Activated CD8-positive, alpha-beta T cell treated with anti-CD3 and anti-CD28 coated beads, Interleukin-2, amount 10 ng/mL, durations not matched to agents 7 days and 5 days (primary cell): ENCODE data around the gene CFAP92. TPM values are rescaled to one million over a fixed set of nuclear protein-coding genes. Genes with fewer than 3 reads are reported as not detected.
A peak's percentile ranks its signal among the peaks of the same experiment; 100 is the strongest.

Experiments used
- ATAC-seq: fragments of 150-1000 bp; cut with Tn5 transposase; one replicate; pipeline ENCODE4 v1.10.0; 2021; ENCODE audit warnings: moderate library complexity
- CTCF ChIA-PET: fragments of 350-600 bp; sonication (Branson Sonifier 250); formaldehyde crosslinking; loops from one replicate; lab custom pipeline; 2021; ENCODE audit warnings: antibody characterized with exemption; lab: Charles Lee
- POLR2A ChIA-PET: fragments of 350-600 bp; sonication (Branson Sonifier 250); formaldehyde crosslinking; loops from one replicate; lab custom pipeline; 2021; ENCODE audit warnings: antibody characterized with exemption; lab: Charles Lee
- DNase-seq: peaks from one replicate; pipeline ENCODE4 v3.0.0-alpha.2; 2020
- H3K27ac Mint-ChIP-seq: one replicate; pipeline ENCODE4 v1.8.0; 2021; ENCODE audit warnings: mild to moderate bottlenecking, mixed read lengths
- H3K27me3 Mint-ChIP-seq: one replicate; pipeline ENCODE4 v1.8.0; 2021; ENCODE audit warnings: low read depth, mixed read lengths
- H3K36me3 Mint-ChIP-seq: one replicate; pipeline ENCODE4 v1.8.0; 2021; ENCODE audit warnings: low read depth, mixed read lengths
- H3K4me1 Mint-ChIP-seq: one replicate; pipeline ENCODE4 v1.8.0; 2021; ENCODE audit warnings: low read depth, mixed read lengths
- H3K4me3 Mint-ChIP-seq: one replicate; pipeline ENCODE4 v1.8.0; 2021; ENCODE audit warnings: mild to moderate bottlenecking, mixed read lengths
- H3K9me3 Mint-ChIP-seq: one replicate; pipeline ENCODE4 v1.8.0; 2022; ENCODE audit warnings: mixed read lengths; ENCODE audit not compliant: insufficient read depth
- total RNA-seq, 2 experiments: library from RNA; stranded (reverse); gene quantifications; one replicate each; pipeline ENCODE4 v1.2.3, GENCODE V29; 2021

The CFAP92 gene
- total RNA-seq, 2 experiments from 2014 or later, result 0.18 to 0.26 TPM

DNA sequence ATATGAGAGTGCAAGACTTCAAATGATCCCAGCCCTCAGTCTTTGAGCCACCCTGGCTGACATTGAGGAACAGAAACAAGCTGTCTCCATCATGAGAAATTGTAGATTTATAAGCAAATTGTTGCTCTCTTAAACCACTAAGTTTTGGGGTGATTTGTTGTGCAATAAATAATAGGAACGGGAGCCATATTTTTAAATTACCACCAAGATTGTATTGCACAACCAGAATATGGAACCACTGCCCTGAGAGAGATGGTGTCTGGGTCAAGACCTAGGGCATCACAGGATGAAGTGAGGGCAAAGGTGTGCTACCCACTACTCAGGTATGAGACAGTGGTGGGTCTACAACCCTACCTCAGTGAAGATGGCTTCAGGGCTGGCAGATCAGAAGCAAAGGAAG, 2.3 kb upstream of the CFAP92 start:
- POLR2A ChIA-PET, result interaction anchor here (0.6 to 3.0 kb wide), 2 partner anchors 20 to 125 kb away, joined by 6 to 8 read pairs; partner anchors contain the start of gene RAB43
- Mint-ChIP-seq H3K4me3 (no peak overlapping the region), H3K27ac (no peak overlapping the region), H3K4me1 (peaks cover 37% of the 10 kb centered on the region), H3K9me3 (no peaks in the 10 kb centered on the region), H3K27me3 (peaks cover 30% of the 10 kb centered on the region), H3K36me3 (no peaks in the 10 kb centered on the region)
- no peak for ATAC-seq
- no peak for DNase-seq
- CTCF ChIA-PET, result interaction anchor here (1.1 to 4.6 kb wide), 5 partner anchors 14 to 57 kb away, joined by 3 to 36 read pairs (median 6); no protein-coding TSS in a partner anchor

- CTCF ChIA-PET, result interaction anchor here (1.1 to 4.6 kb wide), 6 partner anchors 9 to 58 kb away, joined by 3 to 36 read pairs (median 10); no protein-coding TSS in a partner anchor
- no peak for ATAC-seq
Measured at GRCh38 chr3:128995737-128996136, 1.9 kb upstream of the CFAP92 start.

GRCh38 chr3:128994581-128995546, 988 bp upstream of the CFAP92 start:
- Mint-ChIP-seq H3K27me3 (peaks cover 18% of the 10 kb centered on the region), H3K36me3 (no peaks in the 10 kb centered on the region), H3K4me3 (peak overlapping the region; percentile 65), H3K9me3 (no peaks in the 10 kb centered on the region), H3K27ac (peak overlapping the region; percentile 24), H3K4me1 (peaks cover 35% of the 10 kb centered on the region)
- ChIA-PET POLR2A (interaction anchor here (0.8 to 3.0 kb wide), 4 partner anchors 10 to 126 kb away, joined by 3 to 8 read pairs (median 6); no protein-coding TSS in a partner anchor), CTCF (interaction anchor here (1.0 to 4.6 kb wide), 8 partner anchors 10 to 251 kb away, joined by 3 to 36 read pairs (median 10); no protein-coding TSS in a partner anchor)
- no peak for DNase-seq
- no peak for ATAC-seq

More at GRCh38 chr3:128995737-128996136, 1.9 kb upstream of the CFAP92 start:
- H3K4me3 Mint-ChIP-seq, result no peak overlapping the region
- no peak for DNase-seq
- POLR2A ChIA-PET, result interaction anchor here (3.0 kb wide), 1 partner anchor 20 kb away, joined by 8 read pairs; no protein-coding TSS in a partner anchor
- no peak overlapping the region for H3K27ac Mint-ChIP-seq
- H3K4me1 Mint-ChIP-seq, result peaks cover 35% of the 10 kb centered on the region
- H3K36me3 Mint-ChIP-seq, result no peaks in the 10 kb centered on the region
- no peaks in the 10 kb centered on the region for H3K9me3 Mint-ChIP-seq
- peaks cover 27% of the 10 kb centered on the region for H3K27me3 Mint-ChIP-seq

DNA sequence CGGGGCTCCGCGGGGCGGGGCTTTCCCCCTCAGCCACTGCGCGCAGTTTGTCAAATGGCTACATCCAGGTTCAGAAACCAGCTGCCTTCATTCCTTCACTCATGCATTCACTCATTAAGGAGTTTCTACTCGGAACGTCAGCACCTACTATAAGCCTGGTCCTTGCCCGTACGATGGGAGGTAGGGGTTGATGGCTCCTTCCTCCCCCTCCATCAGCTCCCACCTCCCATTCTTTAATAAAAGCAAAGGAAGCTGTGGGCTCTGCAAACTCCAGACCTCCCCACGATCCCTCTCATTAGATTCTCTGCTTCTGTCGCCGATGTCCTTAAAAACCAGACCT, 267 bp upstream of the CFAP92 start:
- H3K4me3 Mint-ChIP-seq, result peak overlapping the region; percentile 65
- ATAC-seq (no peak), DNase-seq (no peak)
- H3K36me3 Mint-ChIP-seq, result no peaks in the 10 kb centered on the region
- H3K27ac Mint-ChIP-seq, result peak overlapping the region; percentile 24
- CTCF ChIA-PET, result interaction anchor here (1.0 to 4.6 kb wide), 8 partner anchors 10 to 252 kb away, joined by 3 to 36 read pairs (median 10); no protein-coding TSS in a partner anchor
- POLR2A ChIA-PET, result interaction anchor here (0.8 to 1.7 kb wide), 3 partner anchors 11 to 126 kb away, joined by 3 to 8 read pairs (median 3); no protein-coding TSS in a partner anchor
- H3K9me3 Mint-ChIP-seq, result no peaks in the 10 kb centered on the region
- H3K27me3 Mint-ChIP-seq, result peaks cover 14% of the 10 kb centered on the region
- peaks cover 34% of the 10 kb centered on the region for H3K4me1 Mint-ChIP-seq

DNA sequence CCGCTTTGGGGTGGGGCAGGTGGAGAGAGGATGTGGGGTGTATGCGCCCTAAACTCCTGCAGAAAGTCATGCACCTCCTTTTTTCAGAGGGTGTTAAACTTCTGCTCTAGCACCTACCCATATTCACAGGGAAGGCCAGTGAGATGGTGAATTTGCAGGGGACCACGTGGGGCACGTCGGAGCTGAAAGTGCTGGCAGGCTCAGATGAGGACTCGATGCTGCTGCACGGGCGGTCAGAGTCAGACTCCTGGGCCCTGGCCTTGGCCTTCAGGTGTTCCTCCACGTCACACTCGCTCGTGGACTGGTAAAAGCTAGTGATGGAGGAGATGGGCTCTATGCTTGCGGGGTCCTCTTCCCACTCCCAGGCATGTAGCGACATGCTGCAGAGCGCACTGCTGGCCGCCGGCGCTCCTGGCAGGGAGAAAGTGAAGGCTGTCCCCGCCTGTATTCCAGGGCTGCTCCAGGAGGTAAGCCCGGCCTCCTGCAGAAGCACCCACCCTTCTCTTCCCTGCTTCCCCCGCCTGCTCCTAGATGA, 883 bp downstream of the CFAP92 start:
- CTCF ChIA-PET, result interaction anchor here (1.2 to 4.6 kb wide), 5 partner anchors 11 to 253 kb away, joined by 3 to 31 read pairs (median 5); no protein-coding TSS in a partner anchor
- H3K27ac Mint-ChIP-seq, result no peak overlapping the region
- POLR2A ChIA-PET, result interaction anchor here (0.8 to 1.7 kb wide), 3 partner anchors 19 to 136 kb away, joined by 3 to 8 read pairs (median 3); no protein-coding TSS in a partner anchor
- no peak for DNase-seq
- no peak for ATAC-seq
- peaks cover 8% of the 10 kb centered on the region for H3K27me3 Mint-ChIP-seq
- no peak overlapping the region for H3K4me3 Mint-ChIP-seq
- H3K9me3 Mint-ChIP-seq, result no peaks in the 10 kb centered on the region
- peaks cover 27% of the 10 kb centered on the region for H3K4me1 Mint-ChIP-seq
- no peaks in the 10 kb centered on the region for H3K36me3 Mint-ChIP-seq

- ATAC-seq, result no peak
- Mint-ChIP-seq H3K27ac (no peak overlapping the region), H3K36me3 (no peaks in the 10 kb centered on the region), H3K27me3 (peaks cover 3% of the 10 kb centered on the region), H3K4me1 (peaks cover 27% of the 10 kb centered on the region), H3K4me3 (no peak overlapping the region), H3K9me3 (no peaks in the 10 kb centered on the region)
- no peak for DNase-seq
- ChIA-PET CTCF (interaction anchor here (1.2 kb wide), 1 partner anchor 62 kb away, joined by 3 read pairs; no protein-coding TSS in a partner anchor), POLR2A (no interaction called here)
Measured at GRCh38 chr3:128991355-128991895, 2.5 kb downstream of the CFAP92 start.

DNA sequence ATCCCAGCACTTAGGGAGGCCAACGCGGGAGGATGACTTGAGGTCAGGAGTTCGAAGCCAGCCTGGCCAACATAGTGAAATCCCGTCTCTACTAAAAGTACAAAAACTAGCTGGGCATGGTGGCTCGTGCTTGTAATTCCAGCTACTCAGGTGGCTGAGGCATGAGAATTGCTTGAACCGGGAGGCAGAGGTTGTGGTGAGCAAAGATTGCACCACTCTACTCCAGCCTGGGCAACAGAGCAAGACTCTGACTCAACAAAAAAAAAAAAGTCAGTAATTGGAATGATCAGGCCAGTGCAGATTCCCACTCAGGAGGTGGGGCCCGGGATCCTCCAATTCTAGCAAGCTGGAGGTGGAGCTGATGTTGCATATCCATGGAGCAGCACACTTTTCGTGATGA, 5.6 kb downstream of the CFAP92 start:
- H3K9me3 Mint-ChIP-seq, result no peaks in the 10 kb centered on the region

GRCh38 chr3:128987302-128988100, 6.4 kb downstream of the CFAP92 start:
- DNase-seq (no peak), ATAC-seq (no peak)
- Mint-ChIP-seq H3K36me3 (no peaks in the 10 kb centered on the region), H3K27ac (no peak overlapping the region), H3K4me1 (no peaks in the 10 kb centered on the region), H3K27me3 (peaks cover 6% of the 10 kb centered on the region), H3K9me3 (no peaks in the 10 kb centered on the region), H3K4me3 (no peak overlapping the region)
- ChIA-PET POLR2A (no interaction called here), CTCF (interaction anchor here (3.2 kb wide), 1 partner anchor 17 kb away, joined by 13 read pairs; no protein-coding TSS in a partner anchor)

More for the DNA sequence above, 5.6 kb downstream of the CFAP92 start:
- Mint-ChIP-seq H3K36me3 (no peaks in the 10 kb centered on the region), H3K27ac (no peak overlapping the region), H3K4me3 (no peak overlapping the region), H3K4me1 (peaks cover under 1% of the 10 kb centered on the region), H3K27me3 (peaks cover 6% of the 10 kb centered on the region)
- CTCF ChIA-PET, result interaction anchor here (3.2 kb wide), 1 partner anchor 18 kb away, joined by 13 read pairs; no protein-coding TSS in a partner anchor
- POLR2A ChIA-PET, result no interaction called here
- ATAC-seq, result no peak
- no peak for DNase-seq

DNA sequence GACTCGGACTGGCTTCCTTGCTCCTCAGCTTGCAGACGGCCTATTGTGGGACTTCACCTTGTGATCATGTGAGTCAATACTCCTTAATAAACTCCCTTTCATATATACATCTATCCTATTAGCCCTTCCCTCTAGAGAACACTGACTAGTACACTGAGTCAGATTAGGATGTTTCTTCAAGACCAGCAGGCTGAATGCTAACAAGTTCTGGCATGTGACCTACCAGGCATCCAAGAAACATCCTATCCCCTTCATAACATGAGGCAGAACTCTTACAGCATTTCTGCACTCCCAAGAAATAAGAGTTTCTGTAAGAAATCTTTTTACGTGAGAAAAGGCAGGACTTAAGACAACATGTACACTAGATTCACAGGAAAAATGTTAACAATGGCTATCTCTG, 9.3 kb downstream of the CFAP92 start:
- Mint-ChIP-seq H3K4me1 (no peaks in the 10 kb centered on the region), H3K9me3 (no peaks in the 10 kb centered on the region), H3K4me3 (no peak overlapping the region), H3K36me3 (no peaks in the 10 kb centered on the region), H3K27ac (no peak overlapping the region), H3K27me3 (peaks cover 9% of the 10 kb centered on the region)
- ATAC-seq, result no peak
- ChIA-PET POLR2A (interaction anchor here (1.0 kb wide), 1 partner anchor 106 kb away, joined by 3 read pairs; the partner anchor contains the start of gene ACAD9), CTCF (interaction anchor here (1.0 kb wide), 1 partner anchor 14 kb away, joined by 3 read pairs; no protein-coding TSS in a partner anchor)
- DNase-seq, result no peak

DNA sequence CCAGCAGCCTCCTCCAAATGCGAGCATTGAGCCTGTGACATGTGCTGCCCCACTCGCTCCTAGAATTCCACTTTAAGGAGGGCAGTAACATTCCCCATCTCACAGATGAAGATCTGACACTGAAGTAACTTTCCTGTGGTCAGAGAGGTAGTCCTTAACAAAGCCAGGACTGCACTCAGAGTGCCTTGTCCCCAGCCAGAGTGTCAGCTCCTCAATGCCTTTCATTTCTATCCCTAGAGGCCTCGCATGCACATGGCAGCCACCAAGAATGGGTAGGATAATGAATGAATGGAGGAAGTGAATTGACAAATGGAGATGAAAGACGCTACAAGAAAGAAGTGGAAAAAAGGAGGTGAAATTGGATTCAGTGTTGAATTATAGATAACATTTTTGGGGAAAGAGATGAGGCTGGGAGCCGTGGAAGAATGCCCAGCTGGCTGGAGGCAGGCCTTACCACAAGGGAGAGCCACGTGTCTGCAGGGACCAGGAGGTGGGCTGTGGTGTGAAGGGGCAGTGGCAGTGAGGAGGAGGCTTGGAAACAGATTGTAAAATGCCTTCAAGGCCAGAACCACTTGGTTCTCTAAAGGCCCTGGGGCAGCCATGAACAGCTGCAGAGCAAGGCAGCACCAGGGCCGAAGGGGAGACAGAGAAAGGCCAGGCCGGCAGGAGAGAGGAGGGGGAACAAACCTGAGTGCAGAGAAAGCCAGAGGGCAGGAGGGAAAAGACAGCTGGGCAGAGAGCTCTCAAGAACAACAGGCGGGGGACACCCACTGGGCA, 10.4 kb downstream of the CFAP92 start:
- CTCF ChIA-PET, result interaction anchor here (1.0 to 4.0 kb wide), 3 partner anchors 13 kb away, joined by 3 to 32 read pairs (median 6); no protein-coding TSS in a partner anchor

More for the DNA sequence above, 10.4 kb downstream of the CFAP92 start:
- Mint-ChIP-seq H3K36me3 (no peaks in the 10 kb centered on the region), H3K9me3 (no peaks in the 10 kb centered on the region), H3K27ac (no peak overlapping the region), H3K4me1 (no peaks in the 10 kb centered on the region), H3K27me3 (peaks cover 9% of the 10 kb centered on the region), H3K4me3 (no peak overlapping the region)
- POLR2A ChIA-PET, result interaction anchor here (1.0 kb wide), 1 partner anchor 104 kb away, joined by 3 read pairs; the partner anchor contains the start of gene ACAD9
- no peak for ATAC-seq
- no peak for DNase-seq
